ENCODE measurements around the gene GABARAP. TPM values are rescaled to one million over a fixed set of nuclear protein-coding genes. Genes with fewer than 3 reads are reported as not detected.
A peak's percentile ranks its signal among the peaks of the same experiment; 100 is the strongest.

GABARAP gene
- total RNA-seq, result 587 TPM
- long read RNA-seq, transcript GABARAP-201 (4 exons, 1,634 nt), result major isoform, 269 of 288 reads
- long read RNA-seq, partial matches to known transcripts, result 0 of 288 reads
- long read RNA-seq, other reads (novel, unspliced or antisense), result 15 of 288 reads

- intact Hi-C loops (cut with DNase I), result no loop called here
- peaks cover 55% of the 10 kb centered on the region for H3K36me3 ChIP-seq
- TF ChIP-seq, protein P1, sequence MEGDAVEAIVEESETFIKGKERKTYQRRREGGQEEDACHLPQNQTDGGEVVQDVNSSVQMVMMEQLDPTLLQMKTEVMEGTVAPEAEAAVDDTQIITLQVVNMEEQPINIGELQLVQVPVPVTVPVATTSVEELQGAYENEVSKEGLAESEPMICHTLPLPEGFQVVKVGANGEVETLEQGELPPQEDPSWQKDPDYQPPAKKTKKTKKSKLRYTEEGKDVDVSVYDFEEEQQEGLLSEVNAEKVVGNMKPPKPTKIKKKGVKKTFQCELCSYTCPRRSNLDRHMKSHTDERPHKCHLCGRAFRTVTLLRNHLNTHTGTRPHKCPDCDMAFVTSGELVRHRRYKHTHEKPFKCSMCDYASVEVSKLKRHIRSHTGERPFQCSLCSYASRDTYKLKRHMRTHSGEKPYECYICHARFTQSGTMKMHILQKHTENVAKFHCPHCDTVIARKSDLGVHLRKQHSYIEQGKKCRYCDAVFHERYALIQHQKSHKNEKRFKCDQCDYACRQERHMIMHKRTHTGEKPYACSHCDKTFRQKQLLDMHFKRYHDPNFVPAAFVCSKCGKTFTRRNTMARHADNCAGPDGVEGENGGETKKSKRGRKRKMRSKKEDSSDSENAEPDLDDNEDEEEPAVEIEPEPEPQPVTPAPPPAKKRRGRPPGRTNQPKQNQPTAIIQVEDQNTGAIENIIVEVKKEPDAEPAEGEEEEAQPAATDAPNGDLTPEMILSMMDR (IDR thresholded peaks at IDR 0.05), result no peak
Measured at GRCh38 chr17:7241783-7242716, at the start of gene GABARAP. Gene GABARAP (minus strand): TSS chr17:7242449. CDS start chr17:7242330, 119 bp downstream.

GRCh38 chr17:7290685-7291084 is 48.4 kb upstream of the GABARAP start:
- H3K4me3 ChIP-seq, result no peak overlapping the region
- ATAC-seq, result no peak
- DNase-seq, result no peak
- no peaks in the 10 kb centered on the region for H3K36me3 ChIP-seq
- TF ChIP-seq, protein P1 (IDR thresholded peaks at IDR 0.05), result no peak
- peaks cover 50% of the 10 kb centered on the region for H3K27me3 ChIP-seq (ENCODE audit: low read depth)
- H3K27ac ChIP-seq, result no peak overlapping the region
- peaks cover 15% of the 10 kb centered on the region for H3K4me1 ChIP-seq
- intact Hi-C loops (cut with DNase I), result no loop called here
- H3K9me3 ChIP-seq, result no peaks in the 10 kb centered on the region

More at GRCh38 chr17:7241783-7242716, at the start of gene GABARAP:
- Histone ChIP-seq H3K9me3 (no peaks in the 10 kb centered on the region), H3K27ac (peak within 1 kb of the TSS; percentile 96), H3K27me3 (ENCODE audit: low read depth) (no peaks in the 10 kb centered on the region), H3K4me3 (peak within 1 kb of the TSS; percentile 95), H3K4me1 (peaks cover 35% of the 10 kb centered on the region)
- peak; percentile 94 for DNase-seq
- ATAC-seq, result peak; percentile 71 to 86

GRCh38 chr17:7290166-7290565 is 47.9 kb upstream of the GABARAP start:
- Histone ChIP-seq H3K4me3 (no peak overlapping the region), H3K36me3 (no peaks in the 10 kb centered on the region), H3K4me1 (peaks cover 12% of the 10 kb centered on the region), H3K27me3 (ENCODE audit: low read depth) (peaks cover 45% of the 10 kb centered on the region), H3K27ac (no peak overlapping the region), H3K9me3 (no peaks in the 10 kb centered on the region)
- TF ChIP-seq, protein P1 (IDR thresholded peaks at IDR 0.05), result no peak
- DNase-seq (no peak), ATAC-seq (no peak)
- intact Hi-C loops (cut with DNase I), result no loop called here

DNA sequence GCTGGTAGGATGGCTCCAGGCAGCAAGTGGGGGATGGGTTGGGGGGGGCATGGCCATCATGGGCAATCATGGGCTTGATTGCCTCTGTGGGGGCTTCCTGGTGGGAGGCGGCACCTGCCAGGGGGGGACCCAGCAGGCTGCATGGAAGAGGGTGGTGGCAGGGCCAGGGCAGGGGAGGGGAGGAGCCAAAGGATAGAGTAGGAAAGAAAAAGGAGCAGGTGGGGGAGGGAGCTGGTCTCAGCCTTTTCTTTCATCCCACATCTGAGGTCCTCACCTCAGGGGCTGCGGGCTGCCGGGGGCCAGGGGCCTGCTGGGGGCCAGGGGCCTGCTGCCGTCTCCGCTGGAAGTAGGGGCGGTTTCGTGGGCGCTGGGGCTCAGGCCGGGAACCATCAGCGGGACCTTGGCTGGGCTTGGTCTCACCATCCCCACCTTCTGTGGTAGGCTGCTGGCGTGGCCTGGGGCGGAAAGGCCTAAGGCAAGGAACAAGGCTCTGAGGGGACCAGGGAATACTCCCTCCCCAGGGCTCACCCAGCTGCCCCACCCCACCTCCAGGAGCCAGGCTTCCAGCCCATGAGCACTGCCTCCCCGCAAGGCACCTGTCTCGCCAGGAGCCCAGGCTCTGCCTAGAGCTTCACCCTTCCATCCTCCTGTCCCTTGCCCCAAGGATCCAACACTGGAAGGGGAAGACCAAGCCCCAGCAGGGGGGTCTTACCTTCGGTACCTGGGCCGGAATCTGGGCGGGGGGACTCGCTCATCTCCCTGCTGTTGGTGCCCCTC is 47.2 kb upstream of the GABARAP start:
- intact Hi-C loops (cut with DNase I), result no loop called here
- Histone ChIP-seq H3K27ac (no peak overlapping the region), H3K36me3 (no peaks in the 10 kb centered on the region), H3K4me3 (no peak overlapping the region), H3K27me3 (ENCODE audit: low read depth) (peaks cover 38% of the 10 kb centered on the region), H3K4me1 (peaks cover 5% of the 10 kb centered on the region), H3K9me3 (no peaks in the 10 kb centered on the region)
- TF ChIP-seq, protein P1 (IDR thresholded peaks at IDR 0.05), result no peak
- ATAC-seq (no peak), DNase-seq (no peak)

DNA sequence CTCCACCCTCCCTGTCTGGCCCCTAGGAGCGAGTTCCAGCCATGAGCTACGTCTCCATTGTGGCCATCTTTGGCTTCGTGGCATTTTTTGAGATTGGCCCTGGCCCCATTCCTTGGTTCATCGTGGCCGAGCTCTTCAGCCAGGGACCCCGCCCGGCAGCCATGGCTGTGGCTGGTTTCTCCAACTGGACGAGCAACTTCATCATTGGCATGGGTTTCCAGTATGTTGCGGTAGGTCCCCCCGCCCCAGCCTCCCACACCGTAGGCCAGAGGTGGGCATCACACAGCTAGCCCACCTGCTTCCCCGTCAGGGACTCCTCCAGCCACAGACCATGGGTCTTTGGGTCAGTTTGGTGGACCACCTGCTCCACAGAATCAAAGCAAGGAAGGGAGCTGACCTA is 43.4 kb upstream of the GABARAP start:
- peaks cover 21% of the 10 kb centered on the region for H3K4me1 ChIP-seq
- ATAC-seq, result no peak
- no peak for DNase-seq
- H3K36me3 ChIP-seq, result no peaks in the 10 kb centered on the region
- H3K27me3 ChIP-seq (ENCODE audit: low read depth), result peaks cover 19% of the 10 kb centered on the region
- H3K27ac ChIP-seq, result no peak overlapping the region
- intact Hi-C loops (cut with DNase I), result no loop called here
- TF ChIP-seq, protein P1 (IDR thresholded peaks at IDR 0.05), result no peak
- H3K4me3 ChIP-seq, result no peak overlapping the region
- no peaks in the 10 kb centered on the region for H3K9me3 ChIP-seq

All from lower lobe of right lung (tissue), 2 donors.